Mesenteric fat pad (tissue), 1 donor: ENCODE data around the gene HADH. TPM values are rescaled to one million over a fixed set of nuclear protein-coding genes. Genes with fewer than 3 reads are reported as not detected.
"Not testable (repeated sequence)": the region's sequence is repeated elsewhere in the genome, so short reads cannot be mapped to it uniquely, and the experiment has no call there.

Source experiments
- DNase-seq: peaks from one replicate; pipeline ENCODE4 v3.0.0-alpha.2; 2020; ENCODE audit warnings: low spot score
- total RNA-seq: library from RNA; stranded (reverse); fragmentation: NEBNext Ultra II Directional; extraction: Animal tissue kit (Norgen Biotek cat#: 25700); gene quantifications from one replicate; pipeline ENCODE4 v1.2.1, GENCODE V29; 2021
- donor health status: DM: yes; HTN: yes; CAD: no.

The HADH gene
- total RNA-seq, 1 donor from 2014 or later: 111 TPM

GRCh38 chr4:108029731-108030130, 40.0 kb downstream of the HADH start:
- DNase-seq: no peak

GRCh38 chr4:108030332-108030731, 40.6 kb downstream of the HADH start:
- no peak for DNase-seq

GRCh38 chr4:108031427-108032083, 41.9 kb downstream of the HADH start:
- DNase-seq: no peak

GRCh38 chr4:108033348-108033747, 43.7 kb downstream of the HADH start:
- DNase-seq: no peak

- no peak for DNase-seq
Measured at GRCh38 chr4:108034565-108034964, 44.9 kb downstream of the HADH start.

- no peak for DNase-seq
Measured at GRCh38 chr4:108035691-108036090, 46.0 kb downstream of the HADH start.

GRCh38 chr4:108036213-108036612, 46.5 kb downstream of the HADH start:
- DNase-seq: no peak

- no peak for DNase-seq
Measured at GRCh38 chr4:108037884-108038283, 48.2 kb downstream of the HADH start.

GRCh38 chr4:108042927-108043326, 53.2 kb downstream of the HADH start:
- no peak for DNase-seq

GRCh38 chr4:108043526-108043925, 53.8 kb downstream of the HADH start:
- DNase-seq: no peak

- no peak for DNase-seq
Measured at GRCh38 chr4:108044951-108045686, 55.4 kb downstream of the HADH start.

- DNase-seq: no peak
Measured at GRCh38 chr4:108045687-108046024, 56.0 kb downstream of the HADH start.

GRCh38 chr4:108047199-108047598, 57.5 kb downstream of the HADH start:
- DNase-seq: no peak

- DNase-seq: no peak
Measured at GRCh38 chr4:108048157-108048556, 58.5 kb downstream of the HADH start.

- DNase-seq: no peak
Measured at GRCh38 chr4:108048997-108049396, 59.3 kb downstream of the HADH start.

GRCh38 chr4:108049406-108049805, 59.7 kb downstream of the HADH start:
- DNase-seq: no peak

- not testable (repeated sequence) for DNase-seq
Measured at GRCh38 chr4:108050166-108051111, 60.8 kb downstream of the HADH start.

GRCh38 chr4:108051343-108051742, 61.7 kb downstream of the HADH start:
- no peak for DNase-seq

GRCh38 chr4:108052558-108053120, 63.0 kb downstream of the HADH start:
- DNase-seq: no peak

- no peak for DNase-seq
Measured at GRCh38 chr4:108053251-108053711, 63.6 kb downstream of the HADH start.

- no peak for DNase-seq
Measured at GRCh38 chr4:108054025-108054638, 64.4 kb downstream of the HADH start.
